AG09319 (cell line): ENCODE results near the gene NANS.
"Not testable (repeated sequence)": the region's sequence is repeated elsewhere in the genome, so short reads cannot be mapped to it uniquely, and the experiment has no call there.

Experiments used
- DNase-seq: peaks from one replicate; pipeline ENCODE4 v3.0.0-alpha.2; 2010; ENCODE audit warnings: low read depth; ENCODE audit errors: extremely low read depth
- CTCF ChIP-seq: IDR thresholded peaks from 2 replicates; pipeline ENCODE4 v1.5.1; 2011; ENCODE audit warnings: low read depth, mild to moderate bottlenecking, inconsistent platforms, low read length, moderate library complexity

NANS gene

GRCh38 chr9:98087420-98088354 lies 31.2 kb downstream of the NANS start:
- DNase-seq: no peak
- no peak for TF ChIP-seq CTCF

- not testable (repeated sequence) for DNase-seq
Measured at GRCh38 chr9:98090674-98091073, 34.1 kb downstream of the NANS start.

- TF ChIP-seq CTCF: no peak
- no peak for DNase-seq
Measured at GRCh38 chr9:98091735-98092612, 35.4 kb downstream of the NANS start.

- no peak for DNase-seq
- no peak for TF ChIP-seq CTCF
Measured at GRCh38 chr9:98092613-98092931, 36.0 kb downstream of the NANS start.

GRCh38 chr9:98094316-98094715 lies 37.8 kb downstream of the NANS start:
- no peak for DNase-seq
- TF ChIP-seq CTCF: no peak

GRCh38 chr9:98094851-98095250 lies 38.3 kb downstream of the NANS start:
- no peak for DNase-seq
- no peak for TF ChIP-seq CTCF

- DNase-seq: no peak
- TF ChIP-seq CTCF: no peak
Measured at GRCh38 chr9:98095401-98095800, 38.9 kb downstream of the NANS start.
